UCSD-AML1 (cell line): Measurements from ENCODE around the gene PAX5.
"Not testable (repeated sequence)": the region's sequence is repeated elsewhere in the genome, so short reads cannot be mapped to it uniquely, and the experiment has no call there.

ENCODE experiments used
- DNase-seq: peaks from one replicate; lab custom pipeline; 2025; ENCODE audit not compliant: unreplicated experiment; lab: John Stamatoyannopoulos, UW

Gene PAX5

GRCh38 chr9:37033682-37034304 lies at the start of gene PAX5:
PAX5 (minus strand) TSS chr9:37034268; CDS start chr9:37034031, 237 bp downstream.
- DNase-seq, result no peak

- no peak for DNase-seq
Observed at GRCh38 chr9:37083654-37084053, 49.6 kb upstream of the PAX5 start.

- no peak for DNase-seq
Observed at GRCh38 chr9:37082214-37082765, 48.2 kb upstream of the PAX5 start.

GRCh38 chr9:37081507-37081906 lies 47.4 kb upstream of the PAX5 start:
- not testable (repeated sequence) for DNase-seq

GRCh38 chr9:37080165-37080628 lies 46.1 kb upstream of the PAX5 start:
- not testable (repeated sequence) for DNase-seq

GRCh38 chr9:37079370-37080164 lies 45.5 kb upstream of the PAX5 start:
- peak; percentile 93 for DNase-seq

GRCh38 chr9:37074790-37075189 lies 40.7 kb upstream of the PAX5 start:
- not testable (repeated sequence) for DNase-seq

GRCh38 chr9:37066139-37066725 lies 32.2 kb upstream of the PAX5 start:
- no peak for DNase-seq

- no peak for DNase-seq
Observed at GRCh38 chr9:37062336-37062735, 28.3 kb upstream of the PAX5 start.

GRCh38 chr9:37061768-37062167 lies 27.7 kb upstream of the PAX5 start:
- DNase-seq, result no peak

GRCh38 chr9:37060833-37061232 lies 26.8 kb upstream of the PAX5 start:
- DNase-seq, result no peak

GRCh38 chr9:37056046-37056920 lies 22.2 kb upstream of the PAX5 start:
- DNase-seq, result no peak

GRCh38 chr9:37054363-37054720 lies 20.3 kb upstream of the PAX5 start:
- DNase-seq, result not testable (repeated sequence)

GRCh38 chr9:37053684-37054362 lies 19.8 kb upstream of the PAX5 start:
- DNase-seq, result no peak

- no peak for DNase-seq
Observed at GRCh38 chr9:37046683-37047082, 12.6 kb upstream of the PAX5 start.

- DNase-seq, result no peak
Observed at GRCh38 chr9:37042421-37042820, 8.4 kb upstream of the PAX5 start.

- DNase-seq, result no peak
Observed at GRCh38 chr9:37040508-37041127, 6.5 kb upstream of the PAX5 start.

GRCh38 chr9:37038943-37039464 lies 4.9 kb upstream of the PAX5 start:
- no peak for DNase-seq

GRCh38 chr9:37038302-37038942 lies 4.4 kb upstream of the PAX5 start:
- no peak for DNase-seq
